HEK293 (cell line): ENCODE data around the gene PYGM.

ENCODE experiments used
- CTCF ChIA-PET: fragments of 350-600 bp; formaldehyde crosslinking; extraction: SDS; loops from one replicate; lab custom pipeline; 2021; ENCODE audit warnings: antibody characterized with exemption; lab: Yijun Ruan, JAX
- POLR2A ChIA-PET: fragments of 300-600 bp; formaldehyde crosslinking; extraction: SDS; loops from one replicate; lab custom pipeline; 2020; ENCODE audit warnings: antibody characterized with exemption, inconsistent platforms; lab: Yijun Ruan, JAX
- H3K27ac ChIP-seq: fragments of 200-500 bp; sonication (Bioruptor generic); 2 replicates; pipeline ENCODE4 v1.5.1; 2014; ENCODE audit warnings: low read depth, low read length, control low read depth, inconsistent platforms; ENCODE audit errors: extremely low read depth
- H3K36me3 ChIP-seq, 2 experiments: fragments of 200-500 bp in 1 of 2; sonication (Bioruptor generic) in 1 of 2; 1 replicate in 1 of 2; 2 replicates in 1 of 2; pipeline ENCODE4 v1.5.1; 2014 to 2017; ENCODE audit warnings: inconsistent platforms in 2 of 2, low read length in 2 of 2; ENCODE audit not compliant: control insufficient read depth in 2 of 2, insufficient read depth in 1 of 2
- H3K4me1 ChIP-seq: fragments of 200-500 bp; sonication (Bioruptor generic); 2 replicates; pipeline ENCODE4 v1.5.1; 2014; ENCODE audit warnings: mild to moderate bottlenecking, low read length, inconsistent platforms; ENCODE audit not compliant: control insufficient read depth, insufficient read depth
- H3K4me3 ChIP-seq: 2 replicates; pipeline ENCODE4 v1.5.1; 2011; ENCODE audit warnings: low read depth, mild to moderate bottlenecking, control low read depth, low read length, moderate library complexity
- H3K9me3 ChIP-seq: fragments of 200-500 bp; sonication (Bioruptor generic); 2 replicates; pipeline ENCODE4 v1.5.1; 2014; ENCODE audit warnings: low read depth, low read length, inconsistent platforms; ENCODE audit not compliant: control insufficient read depth, insufficient read depth
- GLIS1 ChIP-seq: fragments of 450-650 bp; formaldehyde crosslinking; IDR thresholded peaks from 2 replicates; pipeline ENCODE4 v1.5.1; 2016; ENCODE audit warnings: missing biosample characterization, missing genetic modification characterization
- GLIS2 ChIP-seq: fragments of 450-650 bp; formaldehyde crosslinking; IDR thresholded peaks from 2 replicates; pipeline ENCODE4 v1.5.1; 2016; ENCODE audit warnings: missing biosample characterization, missing genetic modification characterization
- SP2 ChIP-seq: fragments of 450-650 bp; formaldehyde crosslinking; IDR thresholded peaks from 2 replicates; pipeline ENCODE4 v1.5.1; 2016; ENCODE audit warnings: missing biosample characterization, missing genetic modification characterization
- SP3 ChIP-seq: fragments of 450-650 bp; formaldehyde crosslinking; IDR thresholded peaks from 2 replicates; pipeline ENCODE4 v1.5.1; 2016; ENCODE audit warnings: missing biosample characterization, missing genetic modification characterization
- WT1 ChIP-seq: fragments of 450-650 bp; formaldehyde crosslinking; IDR thresholded peaks from 2 replicates; pipeline ENCODE4 v1.5.1; 2016; ENCODE audit warnings: missing biosample characterization, missing genetic modification characterization
- ZBTB17 ChIP-seq: fragments of 450-650 bp; formaldehyde crosslinking; IDR thresholded peaks from 2 replicates; pipeline ENCODE4 v1.5.1; 2016; ENCODE audit warnings: missing biosample characterization, missing genetic modification characterization
- ZNF280D ChIP-seq: fragments of 450-650 bp; formaldehyde crosslinking; IDR thresholded peaks from 2 replicates; pipeline ENCODE4 v1.5.1; 2016; ENCODE audit warnings: missing biosample characterization, missing genetic modification characterization
- ZNF394 ChIP-seq: fragments of 450-650 bp; formaldehyde crosslinking; IDR thresholded peaks from 2 replicates; pipeline ENCODE4 v1.5.1; 2016; ENCODE audit warnings: missing biosample characterization, missing genetic modification characterization, mild to moderate bottlenecking, moderate library complexity, borderline replicate concordance
- ZNF398 ChIP-seq: fragments of 450-650 bp; formaldehyde crosslinking; IDR thresholded peaks from 2 replicates; pipeline ENCODE4 v1.5.1; 2017; ENCODE audit warnings: missing biosample characterization, missing genetic modification characterization
- ZNF518A ChIP-seq: fragments of 450-650 bp; formaldehyde crosslinking; conservative IDR thresholded peaks from 2 replicates; pipeline ENCODE4 v1.5.1; 2016; ENCODE audit warnings: low read depth, missing biosample characterization, missing genetic modification characterization
- ZNF560 ChIP-seq: fragments of 450-650 bp; formaldehyde crosslinking; IDR thresholded peaks from 2 replicates; pipeline ENCODE4 v1.5.1; 2017; ENCODE audit warnings: missing biosample characterization, missing genetic modification characterization, borderline replicate concordance
- ZNF600 ChIP-seq: fragments of 450-650 bp; formaldehyde crosslinking; IDR thresholded peaks from 2 replicates; pipeline ENCODE4 v1.5.1; 2016; ENCODE audit warnings: missing biosample characterization, missing genetic modification characterization
- ZNF701 ChIP-seq: fragments of 450-650 bp; formaldehyde crosslinking; IDR thresholded peaks from 2 replicates; pipeline ENCODE4 v1.5.1; 2016; ENCODE audit warnings: missing biosample characterization, missing genetic modification characterization
- ZNF837 ChIP-seq: fragments of 450-650 bp; formaldehyde crosslinking; IDR thresholded peaks from 2 replicates; pipeline ENCODE4 v1.5.1; 2016; ENCODE audit warnings: missing biosample characterization, missing genetic modification characterization
- ZXDB ChIP-seq: fragments of 450-650 bp; formaldehyde crosslinking; IDR thresholded peaks from 2 replicates; pipeline ENCODE4 v1.5.1; 2016; ENCODE audit warnings: missing biosample characterization, missing genetic modification characterization

Gene PYGM

GRCh38 chr11:64759722-64760719 lies at the start of gene PYGM:
Gene PYGM (minus strand): TSS chr11:64759974. CDS start chr11:64759898, 76 bp downstream.
- POLR2A ChIA-PET, result interaction anchor here (0.5 to 5.8 kb wide), 6 partner anchors 12 to 86 kb away, joined by 3 to 42 read pairs (median 6); partner anchors contain the start of gene SF1
- CTCF ChIA-PET, result interaction anchor here (0.5 to 1.1 kb wide), 3 partner anchors 14 to 16 kb away, joined by 3 to 4 read pairs (median 3); partner anchors contain the start of gene RASGRP2
- Histone ChIP-seq H3K4me1 (peaks cover 7% of the 10 kb centered on the region), H3K36me3 (peaks cover 0 to 33% of the 10 kb centered on the region in 2 experiments; a peak in 1 of 3 replicates), H3K4me3 (no peak within 1 kb of the TSS), H3K9me3 (no peaks in the 10 kb centered on the region), H3K27ac (no peak within 1 kb of the TSS)
- TF ChIP-seq ZNF398 (tag by site-specific recombination) (peak; percentile 19; the same call in 1 of the 2 replicates), ZNF560 (tag by site-specific recombination) (no peak), ZXDB (tag by site-specific recombination) (peak; percentile 58), ZNF600 (tag by site-specific recombination) (0 out of 2 replicates have a peak, but pooled peaks have one; percentile 32), ZNF394 (tag by site-specific recombination) (no peak), ZNF837 (tag by site-specific recombination) (no peak), ZNF518A (tag by site-specific recombination) (no peak), ZNF280D (tag by site-specific recombination) (no peak), ZNF701 (tag by site-specific recombination) (no peak), GLIS1 (tag by site-specific recombination) (peak; percentile 55), ZBTB17 (tag by site-specific recombination) (0 out of 2 replicates have a peak, but pooled peaks have one; percentile 32), WT1 (tag by site-specific recombination) (no peak), GLIS2 (tag by site-specific recombination) (peak; percentile 73), SP3 (0 out of 2 replicates have a peak, but pooled peaks have one; percentile 25), SP2 (tag by site-specific recombination) (peak; percentile 66)
